Measurements from ENCODE around the gene SYNGAP1. TPM values are rescaled to one million over a fixed set of nuclear protein-coding genes. Genes with fewer than 3 reads are reported as not detected.

Gene SYNGAP1
- total RNA-seq = 1 to 10 TPM; 6.2 to 7.3 (median 7.1) TPM

DNA sequence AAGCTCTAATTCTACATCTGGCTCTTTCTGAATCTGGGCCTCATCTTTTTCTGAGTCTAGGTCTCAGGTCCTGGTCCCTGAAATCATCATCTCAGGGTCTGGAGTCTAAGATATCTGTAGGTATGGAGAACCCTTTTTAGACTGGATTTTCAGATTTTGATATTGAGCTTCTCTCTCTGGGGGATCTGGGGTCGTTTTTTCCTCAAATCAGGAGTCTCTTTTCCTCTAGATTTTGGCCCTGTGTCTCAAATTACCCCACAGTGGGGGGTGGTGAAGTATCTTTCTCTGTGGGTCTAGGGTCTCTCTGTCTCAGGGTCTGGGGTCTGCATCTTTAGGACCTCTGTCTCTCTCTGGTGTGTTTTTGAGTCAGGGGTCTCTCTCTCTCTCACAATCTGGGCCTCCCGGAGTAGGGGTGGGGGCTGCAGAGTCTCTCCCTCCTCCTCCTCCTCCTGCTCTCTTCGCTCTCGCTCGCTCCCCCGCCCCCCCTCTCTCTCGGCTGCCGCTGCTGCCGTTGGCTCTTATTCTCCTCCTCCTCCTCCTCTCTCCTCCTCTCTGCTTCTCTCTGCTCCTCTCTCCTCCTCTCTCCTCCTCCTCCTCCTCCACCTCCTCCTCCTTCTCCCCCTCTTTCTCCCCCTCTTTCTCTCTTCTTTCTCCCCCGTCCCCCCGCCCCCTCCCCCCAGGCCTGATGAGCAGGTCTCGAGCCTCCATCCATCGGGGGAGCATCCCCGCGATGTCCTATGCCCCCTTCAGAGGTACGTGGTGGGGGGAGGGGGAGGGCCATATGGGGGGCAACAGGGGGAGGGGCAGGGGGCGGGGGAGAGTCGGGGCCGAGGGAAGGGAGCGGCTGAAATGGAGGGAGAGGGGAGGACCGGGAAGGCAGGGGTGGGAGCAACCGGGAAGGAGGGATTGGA is at the start of gene SYNGAP1:
SYNGAP1 (plus strand) TSS at position 486 of the 911 bp plus-strand sequence; CDS start at position 686, 200 bp downstream.
- TF ChIP-seq CTCF (IDR thresholded peaks at IDR 0.05; ENCODE audit: low read depth) = no peak

GRCh38 chr6:33372526-33373123 is 47.2 kb upstream of the SYNGAP1 start:
- TF ChIP-seq CTCF (IDR thresholded peaks at IDR 0.05; ENCODE audit: low read depth) = no peak

DNA sequence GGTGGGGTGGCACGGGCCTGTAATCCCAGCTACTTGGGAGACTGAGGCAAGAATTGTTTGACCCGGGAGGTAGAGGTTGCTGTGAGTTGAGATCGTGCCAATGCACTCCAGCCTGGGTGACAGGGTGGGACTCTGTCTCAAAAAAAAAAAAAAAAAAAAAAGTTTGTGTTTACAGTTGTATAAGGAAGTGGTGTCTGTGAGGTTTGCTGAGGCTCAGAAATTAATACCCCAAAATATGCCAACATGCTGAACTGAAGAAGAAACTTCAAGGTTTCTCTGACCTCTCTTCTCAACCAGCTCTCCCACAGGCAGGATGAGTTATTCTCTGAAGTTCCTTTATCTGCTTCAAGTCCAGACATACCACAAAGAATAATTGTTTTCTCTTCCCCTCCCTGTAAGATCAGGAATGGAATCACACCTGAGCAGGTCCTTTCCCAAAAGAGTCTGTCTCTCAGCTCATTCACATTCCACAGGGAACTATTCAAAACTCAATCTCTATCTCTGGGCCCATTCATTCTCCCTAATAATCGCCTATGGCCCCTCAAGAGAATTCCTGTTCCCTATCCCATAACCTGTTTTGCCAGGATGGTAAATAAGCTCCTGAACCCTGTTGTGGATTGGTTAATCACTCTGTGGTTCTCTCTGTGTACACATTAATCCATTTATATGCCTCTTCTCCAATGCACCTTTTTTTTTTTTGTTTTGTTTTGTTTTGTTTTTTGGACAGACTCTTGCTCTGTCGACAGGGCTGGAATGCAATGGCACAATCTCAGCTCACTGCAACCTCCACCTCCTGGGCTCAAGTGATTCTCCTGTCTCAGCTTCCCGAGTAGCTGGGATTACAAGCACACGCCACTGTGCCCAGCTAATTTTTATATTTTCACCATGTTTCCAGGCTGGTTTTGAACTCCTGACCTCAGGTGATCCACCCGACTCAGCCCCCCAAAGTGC is 45.6 kb upstream of the SYNGAP1 start:
- no peak for TF ChIP-seq CTCF (IDR thresholded peaks at IDR 0.05; ENCODE audit: low read depth)

DNA sequence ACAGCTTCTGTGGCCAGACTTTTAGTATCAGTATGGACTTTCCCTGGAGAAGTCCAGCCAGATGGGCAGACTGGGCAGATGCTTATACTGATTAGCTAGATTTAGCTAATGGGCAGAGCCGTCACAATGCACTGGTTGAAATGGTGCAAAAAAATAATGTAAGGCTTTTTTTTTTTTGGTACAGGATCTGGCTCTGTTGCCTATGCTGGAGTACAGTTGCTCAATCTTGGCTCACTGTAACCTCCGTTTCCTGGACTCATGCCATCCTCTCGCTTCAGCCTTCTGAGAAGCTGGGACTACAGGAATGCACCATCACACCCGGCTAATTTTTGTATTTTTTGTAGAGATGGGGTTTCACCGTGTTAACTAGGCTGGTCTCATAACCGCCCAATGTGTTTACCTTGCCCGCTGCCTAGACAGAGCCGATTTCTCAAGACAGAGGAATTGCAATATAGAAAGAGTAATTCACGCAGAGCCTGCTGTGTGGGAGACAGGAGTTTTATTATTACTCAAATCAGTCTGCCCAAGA is 44.7 kb upstream of the SYNGAP1 start:
- TF ChIP-seq CTCF (IDR thresholded peaks at IDR 0.05; ENCODE audit: low read depth) = no peak

DNA sequence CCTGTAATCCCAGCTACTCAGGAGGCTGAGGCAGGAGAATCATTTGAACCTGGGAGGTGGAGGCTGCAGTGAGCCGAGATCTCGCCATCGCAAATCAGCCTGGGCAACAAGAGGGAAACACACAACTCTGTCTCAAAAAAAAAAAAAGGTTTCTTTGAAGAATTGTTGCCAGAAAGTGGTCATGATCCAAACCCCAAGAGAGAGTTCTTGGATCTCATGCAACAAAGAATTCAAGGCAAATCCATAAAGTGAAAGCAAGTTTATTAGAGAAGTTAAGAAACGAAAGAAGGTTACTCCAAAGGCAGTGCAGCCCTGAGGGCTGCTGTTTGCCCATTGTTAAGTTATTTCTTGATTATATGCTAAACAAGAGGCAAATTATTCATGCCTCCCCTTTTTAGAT is 42.7 kb upstream of the SYNGAP1 start:
- TF ChIP-seq CTCF (IDR thresholded peaks at IDR 0.05; ENCODE audit: low read depth) = no peak

- TF ChIP-seq CTCF (IDR thresholded peaks at IDR 0.05; ENCODE audit: low read depth) = no peak
These were observed 39.4 kb upstream of the SYNGAP1 start for GRCh38 chr6:33380272-33380981.

Data from subcutaneous adipose tissue (tissue), 4 donors.